SJCRH30 (cell line): Measurements from ENCODE around the gene LBHD2. TPM values are rescaled to one million over a fixed set of nuclear protein-coding genes. Genes with fewer than 3 reads are reported as not detected.

Experiments used
- DNase-seq, 2 experiments: peaks; one replicate each; pipeline ENCODE4 v3.0.0-alpha.2; 2015 to 2020
- H3K27ac ChIP-seq: fragments of 250-450 bp; sonication (Bioruptor Pico); 2 replicates; pipeline ENCODE4 v1.5.1; 2020; ENCODE audit warnings: mild to moderate bottlenecking, moderate library complexity
- H3K27me3 ChIP-seq: fragments of 250-450 bp; sonication (Bioruptor Pico); 2 replicates; pipeline ENCODE4 v1.5.1; 2020; ENCODE audit warnings: mild to moderate bottlenecking, moderate library complexity
- H3K36me3 ChIP-seq: fragments of 250-450 bp; sonication (Bioruptor Pico); 2 replicates; pipeline ENCODE4 v1.5.1; 2020; ENCODE audit warnings: mild to moderate bottlenecking, moderate library complexity
- H3K4me1 ChIP-seq: fragments of 250-450 bp; sonication (Bioruptor Pico); 2 replicates; pipeline ENCODE4 v1.5.1; 2020; ENCODE audit warnings: mild to moderate bottlenecking, moderate library complexity
- H3K4me3 ChIP-seq: fragments of 250-450 bp; sonication (Bioruptor Pico); 2 replicates; pipeline ENCODE4 v1.5.1; 2020; ENCODE audit warnings: mild to moderate bottlenecking, moderate library complexity
- H3K9me3 ChIP-seq: fragments of 250-450 bp; sonication (Bioruptor Pico); replicated peaks from 2 replicates; pipeline ENCODE4 v1.5.1; 2020; ENCODE audit warnings: mild to moderate bottlenecking, moderate library complexity
- total RNA-seq: library from RNA; depleted of rRNA; stranded (reverse); fragments of >200 nt; shearing (Covaris generic); gene quantifications from 2 replicates; pipeline ENCODE4 v1.2.3, GENCODE V29; 2014

LBHD2 gene
- total RNA-seq, 1 experiment from 2014 or later, result not detected

DNA sequence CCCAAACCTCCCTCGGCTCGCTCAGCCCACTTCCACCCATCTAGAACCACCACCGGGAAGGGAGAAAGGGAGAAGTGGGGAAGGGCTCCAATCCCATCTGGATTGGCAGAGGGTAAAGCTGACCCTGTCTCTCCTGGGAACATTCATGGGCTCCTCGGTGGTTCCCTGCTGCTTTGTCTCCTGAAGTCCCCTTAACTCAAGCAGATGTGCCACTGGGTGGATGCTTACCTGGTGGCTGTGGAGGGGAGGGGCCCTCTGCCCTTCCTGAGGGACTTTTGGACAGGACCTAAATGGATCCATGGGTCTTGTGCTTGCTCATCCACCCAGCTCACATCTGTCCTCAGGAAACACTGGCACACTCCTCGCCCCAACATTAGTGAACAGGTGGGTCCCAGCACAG lies 24.5 kb upstream of the LBHD2 start:
- H3K27me3 ChIP-seq, result no peaks in the 10 kb centered on the region
- 0 out of 2 replicates have a peak, but pooled peaks cover 4% of the 10 kb centered on the region for H3K36me3 ChIP-seq
- DNase-seq, result no peak
- peaks cover 6% of the 10 kb centered on the region; the same call in 1 of the 2 replicates for H3K4me1 ChIP-seq
- no peak overlapping the region for H3K27ac ChIP-seq
- H3K9me3 ChIP-seq, result 0 out of 2 replicates have a peak, but pooled peaks cover 4% of the 10 kb centered on the region
- no peak overlapping the region for H3K4me3 ChIP-seq

DNA sequence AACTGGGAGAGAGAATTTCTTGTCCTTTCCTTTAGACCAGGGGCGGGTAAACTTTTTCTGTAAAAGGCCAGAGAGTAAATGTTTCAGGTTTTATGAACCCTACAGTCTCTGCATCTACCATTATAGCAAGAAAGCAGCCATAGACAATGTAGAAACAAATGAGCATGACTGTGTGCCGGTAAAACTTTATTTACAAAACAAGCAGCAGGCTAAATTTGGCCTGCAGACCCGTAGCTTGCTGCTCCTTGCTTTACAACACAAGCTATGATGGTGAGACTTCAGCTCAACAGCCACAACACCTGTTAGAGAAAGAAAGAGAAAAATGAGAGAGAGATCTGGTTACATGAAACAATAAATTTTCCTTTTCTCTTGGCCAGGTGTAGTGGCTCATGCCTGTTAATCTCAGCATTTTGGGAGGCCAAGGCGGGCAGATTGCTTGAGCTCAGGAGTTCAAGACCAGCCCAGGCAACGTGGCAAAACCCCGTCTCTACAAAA lies 22.5 kb upstream of the LBHD2 start:
- peaks cover 4% of the 10 kb centered on the region; the same call in 1 of the 2 replicates for H3K4me1 ChIP-seq
- H3K4me3 ChIP-seq, result no peak overlapping the region
- H3K27ac ChIP-seq, result no peak overlapping the region
- H3K9me3 ChIP-seq, result 0 out of 2 replicates have a peak, but pooled peaks cover 4% of the 10 kb centered on the region
- no peaks in the 10 kb centered on the region for H3K27me3 ChIP-seq
- DNase-seq, result no peak
- 0 out of 2 replicates have a peak, but pooled peaks cover 4% of the 10 kb centered on the region for H3K36me3 ChIP-seq

DNA sequence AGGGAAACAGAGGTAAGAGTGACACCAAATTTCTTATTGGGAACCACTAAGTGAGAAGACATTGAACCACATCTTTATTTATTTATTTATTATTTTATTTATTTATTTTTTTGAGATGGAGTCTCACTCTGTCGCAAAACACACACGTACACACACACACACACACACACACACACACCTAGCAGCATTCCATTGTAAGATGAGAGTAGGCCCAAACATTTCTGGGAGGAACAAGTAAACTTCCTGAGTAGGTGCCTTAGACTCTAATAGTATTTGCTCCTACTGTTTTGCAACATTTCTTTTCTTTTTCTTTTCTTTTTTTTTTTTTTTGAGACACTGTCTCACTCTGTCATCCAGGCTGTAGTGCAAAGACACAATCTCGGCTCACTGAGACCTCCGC lies 19.6 kb upstream of the LBHD2 start:
- Histone ChIP-seq H3K4me3 (no peak overlapping the region), H3K27me3 (no peaks in the 10 kb centered on the region), H3K9me3 (0 out of 2 replicates have a peak, but pooled peaks cover 4% of the 10 kb centered on the region), H3K27ac (no peak overlapping the region), H3K36me3 (0 out of 2 replicates have a peak, but pooled peaks cover 4% of the 10 kb centered on the region), H3K4me1 (no peaks in the 10 kb centered on the region)
- no peak for DNase-seq

DNA sequence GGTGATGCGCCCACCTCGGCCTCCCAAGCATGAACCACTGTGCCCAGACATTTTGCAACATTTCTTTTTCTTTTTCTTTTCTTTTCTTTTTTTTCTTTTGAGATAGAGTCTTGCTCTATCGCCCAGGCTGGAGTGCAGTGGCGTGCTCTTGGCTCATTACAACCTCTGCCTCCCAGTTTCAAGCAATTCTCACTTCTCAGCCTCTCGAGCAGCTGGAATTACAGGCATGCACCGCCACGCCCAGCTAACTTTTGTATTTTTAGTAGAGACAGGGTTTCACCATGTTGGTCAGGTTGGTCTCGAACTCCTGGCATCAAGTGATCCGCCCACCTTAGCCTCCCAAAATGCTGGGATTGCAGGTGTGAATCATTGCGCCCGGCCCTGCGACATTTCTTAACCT lies 19.0 kb upstream of the LBHD2 start:
- no peak for DNase-seq
- 0 out of 2 replicates have a peak, but pooled peaks cover 4% of the 10 kb centered on the region for H3K36me3 ChIP-seq
- H3K27ac ChIP-seq, result no peak overlapping the region

DNA sequence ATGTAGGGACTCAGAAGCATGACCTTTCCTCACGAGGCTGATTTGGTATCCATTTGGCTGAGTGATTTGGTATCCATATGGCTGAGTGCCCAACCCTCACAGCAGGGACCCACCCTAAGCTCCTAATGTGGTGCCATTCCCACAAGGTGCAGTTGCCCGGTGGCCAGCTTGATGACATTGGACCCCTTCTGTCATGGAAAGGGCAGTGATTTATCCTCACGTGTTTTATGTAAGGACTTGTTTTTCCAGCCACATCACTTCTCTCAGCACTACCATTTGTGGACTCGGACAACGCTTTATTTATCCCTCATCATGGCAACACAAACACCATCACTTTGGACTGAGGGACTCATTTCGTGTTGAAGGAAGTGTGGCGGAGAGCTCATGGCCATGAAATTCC lies 18.1 kb upstream of the LBHD2 start:
- H3K27ac ChIP-seq, result no peak overlapping the region
- DNase-seq, result no peak
- no peaks in the 10 kb centered on the region for H3K4me1 ChIP-seq

More for the DNA sequence above, 19.0 kb upstream of the LBHD2 start:
- Histone ChIP-seq H3K27me3 (no peaks in the 10 kb centered on the region), H3K9me3 (0 out of 2 replicates have a peak, but pooled peaks cover 4% of the 10 kb centered on the region), H3K4me1 (no peaks in the 10 kb centered on the region), H3K4me3 (no peak overlapping the region)

DNA sequence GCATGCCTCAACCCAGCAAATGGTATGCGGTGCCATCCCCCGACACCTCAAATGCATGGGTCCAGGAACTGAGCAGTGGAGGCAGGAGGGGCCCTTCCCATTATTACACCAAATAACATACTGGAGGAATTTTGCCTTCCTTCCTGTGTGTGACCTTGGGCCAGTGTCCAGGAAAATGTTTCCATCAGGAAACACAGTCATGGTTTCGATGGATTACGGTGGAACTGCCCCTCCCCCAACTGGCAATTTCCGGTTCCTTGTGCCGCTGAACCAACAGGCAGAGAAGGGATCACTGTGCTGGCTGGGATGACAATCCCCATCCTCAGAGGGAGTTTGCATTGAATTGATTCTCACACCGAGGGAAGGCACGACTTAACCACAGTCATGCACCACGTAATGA lies 17.6 kb upstream of the LBHD2 start:
- H3K4me3 ChIP-seq, result no peak overlapping the region
- H3K27ac ChIP-seq, result no peak overlapping the region
- 0 out of 2 replicates have a peak, but pooled peaks cover 4% of the 10 kb centered on the region for H3K36me3 ChIP-seq
- 0 out of 2 replicates have a peak, but pooled peaks cover 4% of the 10 kb centered on the region for H3K9me3 ChIP-seq
- no peak for DNase-seq
- H3K27me3 ChIP-seq, result 0 out of 2 replicates have a peak, but pooled peaks cover 3% of the 10 kb centered on the region
- no peaks in the 10 kb centered on the region for H3K4me1 ChIP-seq

More for the DNA sequence above, 18.1 kb upstream of the LBHD2 start:
- 0 out of 2 replicates have a peak, but pooled peaks cover 4% of the 10 kb centered on the region for H3K9me3 ChIP-seq
- 0 out of 2 replicates have a peak, but pooled peaks cover 4% of the 10 kb centered on the region for H3K36me3 ChIP-seq
- 0 out of 2 replicates have a peak, but pooled peaks cover 2% of the 10 kb centered on the region for H3K27me3 ChIP-seq
- H3K4me3 ChIP-seq, result no peak overlapping the region

DNA sequence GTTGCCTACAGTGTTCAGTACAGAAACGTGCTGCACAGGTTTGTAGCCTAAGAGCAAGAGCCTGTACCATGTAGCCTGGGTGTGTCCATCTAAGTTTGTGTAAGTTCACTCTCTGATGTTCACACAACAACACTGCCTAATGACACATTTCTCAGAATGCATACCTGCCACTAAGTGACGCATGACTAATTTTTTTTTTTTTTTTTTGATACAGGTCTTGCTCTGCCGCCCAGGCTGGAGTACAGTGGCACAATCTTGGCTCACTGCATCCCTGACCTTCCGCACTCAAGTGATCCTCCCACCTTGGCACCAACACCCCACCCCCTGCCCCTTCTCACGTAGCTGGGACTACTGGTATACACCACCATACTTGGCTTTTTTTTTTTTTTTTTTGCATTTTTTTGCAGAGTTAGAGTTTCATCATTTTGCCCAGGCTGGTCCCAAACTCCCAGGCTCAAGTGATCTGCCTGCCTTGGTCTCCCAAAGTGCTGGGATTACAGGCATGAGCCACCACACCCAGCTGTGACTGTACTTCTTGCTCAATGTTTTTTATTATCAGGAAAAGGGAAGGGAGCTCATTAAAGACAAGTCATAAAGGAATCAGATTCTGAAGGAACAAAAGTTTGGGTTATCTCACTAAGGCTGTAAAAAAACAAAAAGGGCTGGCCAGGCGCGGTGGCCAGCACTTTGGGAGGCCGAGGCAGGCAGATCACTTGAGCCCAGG lies 16.6 kb upstream of the LBHD2 start:
- no peak for DNase-seq
- H3K27ac ChIP-seq, result no peak overlapping the region
- H3K4me1 ChIP-seq, result no peaks in the 10 kb centered on the region
- 0 out of 2 replicates have a peak, but pooled peaks cover 4% of the 10 kb centered on the region for H3K9me3 ChIP-seq
- 0 out of 2 replicates have a peak, but pooled peaks cover 3% of the 10 kb centered on the region for H3K27me3 ChIP-seq
- H3K36me3 ChIP-seq, result 0 out of 2 replicates have a peak, but pooled peaks cover 4% of the 10 kb centered on the region
- no peak overlapping the region for H3K4me3 ChIP-seq

DNA sequence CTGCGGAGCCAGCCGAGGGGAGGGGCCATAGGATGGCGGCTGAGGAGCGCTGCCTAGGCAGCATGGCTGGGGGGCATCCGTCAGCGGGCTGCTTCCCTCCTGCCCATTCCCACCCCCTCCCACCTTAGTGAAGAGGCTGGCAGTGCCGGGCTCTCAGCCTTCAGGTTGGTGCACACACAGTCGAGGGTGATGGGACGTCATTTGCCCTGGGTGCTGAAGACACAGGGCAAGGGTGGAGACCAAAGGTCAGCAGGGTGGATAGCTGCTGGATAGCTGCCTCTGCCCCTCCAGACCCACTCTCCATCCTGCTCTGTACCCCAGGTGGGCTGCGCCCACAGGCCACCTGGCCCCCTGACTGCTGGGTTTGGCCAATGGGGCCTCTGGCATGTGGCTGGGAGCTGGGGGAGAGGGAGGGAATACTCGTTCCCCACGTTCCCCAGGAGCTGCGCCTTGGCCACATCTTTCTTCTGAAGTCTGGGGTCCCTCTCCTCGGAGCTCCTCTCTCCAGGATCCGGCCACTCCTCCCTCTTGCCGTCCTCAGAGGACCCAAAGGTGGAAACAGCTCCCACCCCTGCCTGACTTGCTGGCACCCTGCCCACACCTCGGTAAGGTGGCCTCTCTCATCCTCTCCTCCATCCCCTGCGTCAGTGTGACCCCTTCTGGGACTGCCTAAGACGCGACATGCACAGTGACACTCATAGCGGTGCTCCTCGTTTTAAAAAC lies 15.5 kb upstream of the LBHD2 start:
- 0 out of 2 replicates have a peak, but pooled peaks cover 4% of the 10 kb centered on the region for H3K36me3 ChIP-seq
- H3K27me3 ChIP-seq, result 0 out of 2 replicates have a peak, but pooled peaks cover 4% of the 10 kb centered on the region
- H3K27ac ChIP-seq, result no peak overlapping the region
- H3K4me3 ChIP-seq, result no peak overlapping the region
- no peaks in the 10 kb centered on the region for H3K4me1 ChIP-seq
- DNase-seq, result no peak
- H3K9me3 ChIP-seq, result 0 out of 2 replicates have a peak, but pooled peaks cover 1% of the 10 kb centered on the region

DNA sequence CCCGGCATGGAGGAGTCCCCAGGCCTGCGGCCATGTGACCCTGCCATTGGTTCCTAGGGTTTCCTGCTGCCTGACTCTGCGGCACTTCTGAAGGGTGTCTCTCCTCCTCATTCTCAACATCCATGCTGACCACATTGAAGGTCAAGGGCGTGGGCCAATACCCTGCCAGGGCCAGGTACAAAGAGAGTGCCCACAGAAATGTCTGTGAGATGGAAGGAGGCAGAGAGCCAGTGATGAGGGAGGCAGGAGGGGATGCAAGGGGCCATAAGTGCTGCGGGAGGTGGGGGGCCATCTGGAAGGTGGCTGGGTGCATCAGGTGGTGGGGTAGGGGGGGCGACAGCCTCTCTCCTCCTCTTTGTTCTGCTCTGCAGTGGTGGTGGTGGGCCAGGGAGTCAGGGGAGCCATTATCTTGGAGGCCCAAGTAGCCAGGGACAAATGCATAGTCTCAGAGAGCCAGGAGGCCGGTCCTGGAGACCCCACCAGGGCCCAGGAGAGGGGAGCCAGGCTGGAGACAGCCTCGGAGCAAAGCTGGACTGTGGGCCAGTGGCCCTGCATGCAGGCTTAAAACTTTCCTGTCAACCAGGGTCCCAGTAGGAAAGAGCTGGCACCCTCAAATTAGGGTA lies 13.6 kb upstream of the LBHD2 start:
- no peaks in the 10 kb centered on the region for H3K4me1 ChIP-seq
- no peaks in the 10 kb centered on the region for H3K36me3 ChIP-seq
- DNase-seq, result no peak
- 0 out of 2 replicates have a peak, but pooled peaks cover 8% of the 10 kb centered on the region for H3K27me3 ChIP-seq
- no peaks in the 10 kb centered on the region for H3K9me3 ChIP-seq
- no peak overlapping the region for H3K4me3 ChIP-seq
- no peak overlapping the region for H3K27ac ChIP-seq

DNA sequence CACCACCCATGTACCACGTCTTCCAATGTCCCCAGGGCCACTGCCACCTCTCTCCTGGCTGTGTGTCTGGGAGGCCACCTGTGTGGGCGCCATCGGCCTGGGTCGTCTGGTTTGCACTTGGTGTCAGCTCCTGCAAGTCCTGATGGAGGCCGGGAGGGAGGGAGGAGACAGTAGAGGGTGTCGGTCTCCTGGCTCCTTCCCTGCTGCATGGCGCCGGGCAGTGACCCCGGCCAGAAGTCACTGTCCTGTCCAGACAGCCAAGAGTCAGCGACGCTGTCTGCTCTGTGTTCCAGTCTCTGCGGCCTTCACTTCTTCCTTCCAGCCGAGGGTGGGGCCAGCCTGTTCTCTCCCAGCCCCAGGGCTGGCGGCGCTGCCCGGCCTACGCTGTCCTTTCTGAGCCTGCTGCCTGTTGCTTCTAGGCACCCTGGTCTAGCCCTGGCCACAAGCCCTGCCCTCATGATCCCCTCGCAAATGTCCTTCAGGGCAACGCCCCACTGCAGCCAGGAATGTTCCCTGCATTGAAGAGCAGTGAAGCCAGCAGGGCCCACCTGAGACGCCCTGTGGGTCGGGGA lies 13.0 kb upstream of the LBHD2 start:
- Histone ChIP-seq H3K36me3 (no peaks in the 10 kb centered on the region), H3K27me3 (0 out of 2 replicates have a peak, but pooled peaks cover 8% of the 10 kb centered on the region), H3K4me3 (no peak overlapping the region), H3K4me1 (no peaks in the 10 kb centered on the region), H3K27ac (no peak overlapping the region), H3K9me3 (no peaks in the 10 kb centered on the region)
- no peak for DNase-seq

DNA sequence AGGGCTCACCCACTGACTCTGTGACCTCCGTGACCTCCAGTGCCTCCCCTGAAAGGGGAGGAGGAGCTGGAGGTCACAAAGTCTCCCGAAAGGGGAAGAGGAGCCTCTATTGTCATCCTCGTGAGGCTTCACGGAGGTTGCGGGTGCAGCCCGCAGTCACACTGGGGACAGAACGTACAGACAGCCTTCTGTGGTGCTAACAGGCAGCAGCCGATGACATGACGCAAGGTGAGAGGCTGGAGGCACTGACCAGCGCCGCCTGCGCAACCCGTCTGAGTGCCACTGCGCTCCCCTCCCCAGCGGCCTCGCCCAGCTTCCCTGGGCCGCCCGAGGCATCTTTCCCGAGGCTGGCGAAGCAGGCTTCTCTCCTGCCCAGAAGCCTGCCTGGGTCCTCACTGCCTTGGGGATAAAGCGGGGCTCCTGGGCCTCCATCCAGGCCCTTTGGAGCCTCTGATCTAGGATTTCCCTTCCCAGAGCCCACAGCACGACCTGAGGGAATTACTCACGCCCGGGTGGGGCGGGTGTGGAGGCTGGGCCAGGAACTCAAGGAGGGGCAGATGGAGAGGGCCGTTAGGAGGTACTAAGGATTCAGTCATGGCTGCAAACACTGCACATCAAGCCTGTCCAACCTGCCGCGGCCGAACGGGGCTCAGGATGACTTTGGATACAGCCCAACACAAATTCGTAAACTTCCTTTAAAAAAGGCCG lies 12.3 kb upstream of the LBHD2 start:
- H3K4me1 ChIP-seq, result no peaks in the 10 kb centered on the region
- DNase-seq, result no peak
- H3K4me3 ChIP-seq, result no peak overlapping the region
- H3K36me3 ChIP-seq, result no peaks in the 10 kb centered on the region
- no peaks in the 10 kb centered on the region for H3K9me3 ChIP-seq
- no peak overlapping the region for H3K27ac ChIP-seq
- H3K27me3 ChIP-seq, result 0 out of 2 replicates have a peak, but pooled peaks cover 8% of the 10 kb centered on the region

DNA sequence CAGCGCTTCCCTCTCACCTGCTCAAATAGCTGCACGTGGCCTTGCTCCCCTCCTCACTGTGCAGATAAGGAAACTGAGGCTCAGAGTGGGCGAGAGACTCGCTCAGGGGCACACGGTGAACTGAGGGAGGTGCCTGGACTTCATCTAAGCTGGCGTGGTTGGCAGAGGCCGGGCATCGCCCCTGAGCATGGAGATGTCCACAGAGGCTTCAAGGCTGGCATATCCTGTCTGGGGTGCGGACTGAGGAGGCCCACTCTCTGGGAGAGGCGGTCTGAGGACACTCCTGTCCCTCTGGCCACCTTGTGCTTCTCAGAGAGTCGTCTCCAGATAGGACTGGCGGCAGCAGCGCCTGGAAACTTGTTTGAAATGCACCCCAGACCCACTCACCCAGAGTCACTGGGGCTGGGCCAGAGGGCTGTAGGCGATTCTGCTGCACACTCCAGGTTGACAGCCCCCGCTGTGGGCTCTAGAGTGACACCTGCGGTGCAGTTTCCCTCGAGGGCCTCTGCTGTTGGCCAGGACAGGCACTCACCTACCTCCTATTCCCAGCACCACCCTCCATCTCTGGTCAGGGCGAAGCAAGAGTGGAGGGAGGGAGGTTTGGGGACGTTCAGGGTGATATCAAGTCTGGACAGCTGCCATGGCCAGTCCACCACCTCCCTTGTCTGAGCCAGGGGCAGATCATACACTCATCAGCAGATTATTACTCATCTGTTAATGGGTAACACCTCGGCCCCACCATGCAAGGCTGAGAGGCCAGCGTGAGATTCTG lies 11.2 kb upstream of the LBHD2 start:
- Histone ChIP-seq H3K27me3 (0 out of 2 replicates have a peak, but pooled peaks cover 8% of the 10 kb centered on the region), H3K36me3 (no peaks in the 10 kb centered on the region), H3K4me1 (no peaks in the 10 kb centered on the region), H3K4me3 (no peak overlapping the region), H3K27ac (no peak overlapping the region), H3K9me3 (no peaks in the 10 kb centered on the region)
- no peak for DNase-seq

DNA sequence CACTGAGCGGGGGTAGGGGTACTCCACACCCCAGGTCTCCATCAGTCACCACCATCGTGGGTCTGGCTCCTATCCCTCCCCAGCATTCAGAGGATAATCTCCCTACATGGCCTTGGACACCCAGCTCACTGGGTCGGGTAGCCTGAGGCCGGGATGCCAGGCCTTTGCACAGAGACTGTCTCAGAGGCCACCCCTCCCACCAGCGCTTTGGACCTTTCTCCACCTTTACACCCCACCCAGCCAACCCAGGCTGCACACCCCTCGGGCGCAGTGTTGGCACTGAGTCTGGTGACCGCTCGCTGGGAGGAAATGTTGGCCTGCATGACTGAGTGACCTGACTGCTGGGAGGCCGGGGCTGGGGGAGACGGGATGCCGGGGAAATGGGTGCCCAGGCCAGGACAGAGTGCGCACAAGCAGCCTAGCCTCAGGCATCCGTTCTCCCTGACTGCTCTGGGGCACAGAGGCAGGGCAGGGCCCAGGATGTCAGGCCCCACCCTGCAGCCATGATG lies 10.6 kb upstream of the LBHD2 start:
- H3K4me1 ChIP-seq, result no peaks in the 10 kb centered on the region
- H3K4me3 ChIP-seq, result no peak overlapping the region
- no peak for DNase-seq
- H3K27me3 ChIP-seq, result 0 out of 2 replicates have a peak, but pooled peaks cover 8% of the 10 kb centered on the region
- no peak overlapping the region for H3K27ac ChIP-seq
- H3K9me3 ChIP-seq, result no peaks in the 10 kb centered on the region
- no peaks in the 10 kb centered on the region for H3K36me3 ChIP-seq
